ENCODE measurements around the gene SMIM10.

DNA sequence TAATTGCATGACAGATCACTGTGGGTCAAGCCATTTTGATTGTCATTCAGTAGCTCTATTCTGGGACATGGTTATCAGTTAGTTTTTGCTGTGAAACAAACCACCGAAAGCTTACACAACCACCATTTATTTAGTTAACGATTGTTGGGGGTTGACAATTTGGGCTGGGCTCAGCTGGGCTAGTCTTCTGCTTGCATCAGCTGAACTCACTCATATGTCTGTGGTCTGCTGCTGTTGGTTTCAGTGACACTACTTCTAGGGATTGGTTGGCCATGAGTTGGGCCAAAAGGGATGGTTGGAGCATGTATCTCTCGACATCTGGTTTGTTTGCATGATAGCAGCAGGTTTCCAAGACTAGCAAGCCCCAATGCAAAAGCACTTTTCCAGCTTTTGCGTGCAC is 5.3 kb upstream of the SMIM10 start:
- TF ChIP-seq EZH2 (IDR thresholded peaks at IDR 0.05; ENCODE audit: low read length) = no peak
- TF ChIP-seq, protein P1, sequence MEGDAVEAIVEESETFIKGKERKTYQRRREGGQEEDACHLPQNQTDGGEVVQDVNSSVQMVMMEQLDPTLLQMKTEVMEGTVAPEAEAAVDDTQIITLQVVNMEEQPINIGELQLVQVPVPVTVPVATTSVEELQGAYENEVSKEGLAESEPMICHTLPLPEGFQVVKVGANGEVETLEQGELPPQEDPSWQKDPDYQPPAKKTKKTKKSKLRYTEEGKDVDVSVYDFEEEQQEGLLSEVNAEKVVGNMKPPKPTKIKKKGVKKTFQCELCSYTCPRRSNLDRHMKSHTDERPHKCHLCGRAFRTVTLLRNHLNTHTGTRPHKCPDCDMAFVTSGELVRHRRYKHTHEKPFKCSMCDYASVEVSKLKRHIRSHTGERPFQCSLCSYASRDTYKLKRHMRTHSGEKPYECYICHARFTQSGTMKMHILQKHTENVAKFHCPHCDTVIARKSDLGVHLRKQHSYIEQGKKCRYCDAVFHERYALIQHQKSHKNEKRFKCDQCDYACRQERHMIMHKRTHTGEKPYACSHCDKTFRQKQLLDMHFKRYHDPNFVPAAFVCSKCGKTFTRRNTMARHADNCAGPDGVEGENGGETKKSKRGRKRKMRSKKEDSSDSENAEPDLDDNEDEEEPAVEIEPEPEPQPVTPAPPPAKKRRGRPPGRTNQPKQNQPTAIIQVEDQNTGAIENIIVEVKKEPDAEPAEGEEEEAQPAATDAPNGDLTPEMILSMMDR (optimal IDR thresholded peaks at IDR 0.05 in 1 of 3, IDR thresholded peaks at IDR 0.05 in 1 of 3, conservative IDR thresholded peaks at IDR 0.05 in 1 of 3; ENCODE audit: extremely low read depth in 1 of 3, insufficient read depth in 2 of 3, low read length in 3 of 3) = no peak
